ENCODE results near the gene TCF3. TPM values are rescaled to one million over a fixed set of nuclear protein-coding genes. Genes with fewer than 3 reads are reported as not detected.

TCF3 gene
- total and polyA plus RNA-seq, 4 donors = 5.2 to 119 (median 12.8) TPM

- Histone ChIP-seq H3K9ac (ENCODE audit: low read depth in 1 of 2, low read length in 2 of 2) (no peak overlapping the region), H3K9me3 (ENCODE audit: control insufficient read depth in 4 of 4, low read length in 3 of 4) (no peaks in the 10 kb centered on the region), H3K27ac (ENCODE audit: low read depth in 1 of 2, low read length in 2 of 2) (no peak overlapping the region), H3K4me1 (ENCODE audit: control insufficient read depth in 4 of 4, insufficient read depth in 4 of 4, low read length in 3 of 4) (peaks cover 0 to 3% (median 0%) of the 10 kb centered on the region in 4 donors), H3K27me3 (ENCODE audit: control insufficient read depth in 4 of 4, insufficient read depth in 4 of 4, low read length in 3 of 4) (no peaks in the 10 kb centered on the region), H3K4me3 (ENCODE audit: low read depth in 1 of 3, low read length in 3 of 3) (no peak overlapping the region), H3K36me3 (ENCODE audit: control insufficient read depth in 4 of 4, insufficient read depth in 3 of 4, low read depth in 1 of 4, low read length in 3 of 4) (no peaks in the 10 kb centered on the region)
- TF ChIP-seq HNF4G (IDR thresholded peaks at IDR 0.05) = no peak
- TF ChIP-seq FOXA2 (IDR thresholded peaks at IDR 0.05) = no peak
- TF ChIP-seq JUND (IDR thresholded peaks at IDR 0.05) = no peak
- TF ChIP-seq ATF3 (IDR thresholded peaks at IDR 0.05) = no peak
- TF ChIP-seq REST (IDR thresholded peaks at IDR 0.05) = no peak
- TF ChIP-seq CTCF (IDR thresholded peaks at IDR 0.05; ENCODE audit: low read depth, low read length, missing input control) = no peak
- TF ChIP-seq MAX (IDR thresholded peaks at IDR 0.05) = no peak
- TF ChIP-seq ZBTB33 (IDR thresholded peaks at IDR 0.05) = no peak
- no peak for TF ChIP-seq EGR1 (IDR thresholded peaks at IDR 0.05; ENCODE audit: low read depth in 2 of 2)
- 72% methylated on average over 17 of the region's 17 CpGs for WGBS
- DNase-seq (ENCODE audit: low spot score) = no peak
Observed at GRCh38 chr19:1657746-1658145, 5.3 kb upstream of the TCF3 start.

GRCh38 chr19:1656988-1657536 is 4.6 kb upstream of the TCF3 start:
- Histone ChIP-seq H3K27ac (ENCODE audit: low read depth in 1 of 2, low read length in 2 of 2) (no peak overlapping the region), H3K36me3 (ENCODE audit: control insufficient read depth in 4 of 4, insufficient read depth in 3 of 4, low read depth in 1 of 4, low read length in 3 of 4) (no peaks in the 10 kb centered on the region), H3K4me1 (ENCODE audit: control insufficient read depth in 4 of 4, insufficient read depth in 4 of 4, low read length in 3 of 4) (peaks cover 0 to 3% (median 0%) of the 10 kb centered on the region in 4 donors), H3K9me3 (ENCODE audit: control insufficient read depth in 4 of 4, low read length in 3 of 4) (no peaks in the 10 kb centered on the region), H3K4me3 (ENCODE audit: low read depth in 1 of 3, low read length in 3 of 3) (no peak overlapping the region), H3K27me3 (ENCODE audit: control insufficient read depth in 4 of 4, insufficient read depth in 4 of 4, low read length in 3 of 4) (no peaks in the 10 kb centered on the region), H3K9ac (ENCODE audit: low read depth in 1 of 2, low read length in 2 of 2) (no peak overlapping the region)
- WGBS = 93% methylated on average over 8 of the region's 8 CpGs
- DNase-seq (ENCODE audit: low spot score) = no peak
- TF ChIP-seq YY1 (IDR thresholded peaks at IDR 0.05) (no peak), HNF4A (conservative IDR thresholded peaks at IDR 0.05) (no peak), MAX (IDR thresholded peaks at IDR 0.05) (no peak), RAD21 (IDR thresholded peaks at IDR 0.05) (no peak), ZBTB33 (IDR thresholded peaks at IDR 0.05) (no peak), CTCF (IDR thresholded peaks at IDR 0.05; ENCODE audit: low read depth, low read length, missing input control) (no peak), TAF1 (conservative IDR thresholded peaks at IDR 0.05) (no peak), RXRA (IDR thresholded peaks at IDR 0.05) (no peak), REST (IDR thresholded peaks at IDR 0.05) (no peak)
